Measurements from ENCODE around the gene ASTN2. TPM values are rescaled to one million over a fixed set of nuclear protein-coding genes. Genes with fewer than 3 reads are reported as not detected.

Gene ASTN2
- total RNA-seq, 3 donors from 2014 or later: 1.7 to 1.8 (median 1.7) TPM

- H3K4me3 Mint-ChIP-seq: no peak overlapping the region
Observed at GRCh38 chr9:116550696-116551436, 864.0 kb downstream of the ASTN2 start.

GRCh38 chr9:116549786-116550660 is 864.8 kb downstream of the ASTN2 start:
- H3K9me3 Mint-ChIP-seq: no peaks in the 10 kb centered on the region
- peaks cover 5% of the 10 kb centered on the region for H3K4me1 Mint-ChIP-seq (ENCODE audit: low read depth)
- H3K36me3 Mint-ChIP-seq (ENCODE audit: insufficient read depth): no peaks in the 10 kb centered on the region
- no peak for ATAC-seq
- H3K27me3 Mint-ChIP-seq (ENCODE audit: low read depth): no peaks in the 10 kb centered on the region
- DNase-seq: no peak
- H3K4me3 Mint-ChIP-seq: no peak overlapping the region

More at GRCh38 chr9:116550696-116551436, 864.0 kb downstream of the ASTN2 start:
- Mint-ChIP-seq H3K4me1 (ENCODE audit: low read depth) (peaks cover 5% of the 10 kb centered on the region), H3K27me3 (ENCODE audit: low read depth) (no peaks in the 10 kb centered on the region), H3K9me3 (no peaks in the 10 kb centered on the region), H3K36me3 (ENCODE audit: insufficient read depth) (no peaks in the 10 kb centered on the region)
- DNase-seq (no peak), ATAC-seq (no peak)

- Mint-ChIP-seq H3K9me3 (no peaks in the 10 kb centered on the region), H3K27me3 (ENCODE audit: low read depth) (no peaks in the 10 kb centered on the region), H3K36me3 (ENCODE audit: insufficient read depth) (no peaks in the 10 kb centered on the region), H3K4me3 (no peak overlapping the region), H3K4me1 (ENCODE audit: low read depth) (peaks cover 5% of the 10 kb centered on the region)
- ATAC-seq: no peak
- no peak for DNase-seq
Observed at GRCh38 chr9:116549061-116549664, 865.7 kb downstream of the ASTN2 start.

- Mint-ChIP-seq H3K36me3 (ENCODE audit: insufficient read depth) (no peaks in the 10 kb centered on the region), H3K27me3 (ENCODE audit: low read depth) (no peaks in the 10 kb centered on the region), H3K9me3 (no peaks in the 10 kb centered on the region), H3K4me1 (ENCODE audit: low read depth) (peaks cover 5% of the 10 kb centered on the region), H3K4me3 (no peak overlapping the region)
- no peak for DNase-seq
- ATAC-seq: no peak
Observed at GRCh38 chr9:116547729-116548426, 867.0 kb downstream of the ASTN2 start.

- ATAC-seq (no peak), DNase-seq (no peak)
- Mint-ChIP-seq H3K4me1 (ENCODE audit: low read depth) (peaks cover 5% of the 10 kb centered on the region), H3K9me3 (no peaks in the 10 kb centered on the region), H3K4me3 (no peak overlapping the region), H3K27me3 (ENCODE audit: low read depth) (no peaks in the 10 kb centered on the region), H3K36me3 (ENCODE audit: insufficient read depth) (no peaks in the 10 kb centered on the region)
Observed at GRCh38 chr9:116546711-116547581, 867.9 kb downstream of the ASTN2 start.

GRCh38 chr9:116544896-116545295 is 870.0 kb downstream of the ASTN2 start:
- Mint-ChIP-seq H3K4me1 (ENCODE audit: low read depth) (peaks cover 5% of the 10 kb centered on the region), H3K36me3 (ENCODE audit: insufficient read depth) (peaks cover 3% of the 10 kb centered on the region), H3K9me3 (peaks cover 3% of the 10 kb centered on the region), H3K27me3 (ENCODE audit: low read depth) (no peaks in the 10 kb centered on the region), H3K4me3 (no peak overlapping the region)
- no peak for ATAC-seq
- no peak for DNase-seq

GRCh38 chr9:116543731-116544400 is 871.0 kb downstream of the ASTN2 start:
- no peak overlapping the region for H3K4me3 Mint-ChIP-seq
- no peak for DNase-seq
- no peaks in the 10 kb centered on the region for H3K27me3 Mint-ChIP-seq (ENCODE audit: low read depth)
- peaks cover 6% of the 10 kb centered on the region for H3K36me3 Mint-ChIP-seq (ENCODE audit: insufficient read depth)
- no peak for ATAC-seq
- peaks cover 8% of the 10 kb centered on the region for H3K9me3 Mint-ChIP-seq
- peaks cover 2% of the 10 kb centered on the region for H3K4me1 Mint-ChIP-seq (ENCODE audit: low read depth)

GRCh38 chr9:116541402-116541801 is 873.5 kb downstream of the ASTN2 start:
- Mint-ChIP-seq H3K9me3 (peaks cover 10% of the 10 kb centered on the region), H3K36me3 (ENCODE audit: insufficient read depth) (peaks cover 6% of the 10 kb centered on the region), H3K4me1 (ENCODE audit: low read depth) (no peaks in the 10 kb centered on the region), H3K27me3 (ENCODE audit: low read depth) (no peaks in the 10 kb centered on the region), H3K4me3 (no peak overlapping the region)
- no peak for DNase-seq
- no peak for ATAC-seq

- H3K4me1 Mint-ChIP-seq (ENCODE audit: low read depth): no peaks in the 10 kb centered on the region
- ATAC-seq: no peak
Observed at GRCh38 chr9:116539549-116539948, 875.3 kb downstream of the ASTN2 start.

GRCh38 chr9:116525611-116526010 is 889.2 kb downstream of the ASTN2 start:
- no peak for ATAC-seq
- Mint-ChIP-seq H3K4me1 (ENCODE audit: low read depth) (no peaks in the 10 kb centered on the region), H3K9me3 (peaks cover 33% of the 10 kb centered on the region), H3K4me3 (no peak overlapping the region), H3K36me3 (ENCODE audit: insufficient read depth) (peaks cover 2% of the 10 kb centered on the region), H3K27me3 (ENCODE audit: low read depth) (no peaks in the 10 kb centered on the region)
- no peak for DNase-seq

More at GRCh38 chr9:116539549-116539948, 875.3 kb downstream of the ASTN2 start:
- H3K36me3 Mint-ChIP-seq (ENCODE audit: insufficient read depth): peaks cover 6% of the 10 kb centered on the region
- H3K4me3 Mint-ChIP-seq: no peak overlapping the region
- H3K27me3 Mint-ChIP-seq (ENCODE audit: low read depth): no peaks in the 10 kb centered on the region
- peaks cover 18% of the 10 kb centered on the region for H3K9me3 Mint-ChIP-seq
- no peak for DNase-seq

- Mint-ChIP-seq H3K9me3 (peaks cover 36% of the 10 kb centered on the region), H3K4me3 (no peak overlapping the region), H3K27me3 (ENCODE audit: low read depth) (no peaks in the 10 kb centered on the region), H3K4me1 (ENCODE audit: low read depth) (no peaks in the 10 kb centered on the region), H3K36me3 (ENCODE audit: insufficient read depth) (peaks cover 2% of the 10 kb centered on the region)
- no peak for ATAC-seq
- no peak for DNase-seq
Observed at GRCh38 chr9:116524778-116525470, 889.9 kb downstream of the ASTN2 start.

GRCh38 chr9:116520218-116520617 is 894.6 kb downstream of the ASTN2 start:
- DNase-seq (no peak), ATAC-seq (no peak)
- Mint-ChIP-seq H3K4me1 (ENCODE audit: low read depth) (no peaks in the 10 kb centered on the region), H3K4me3 (no peak overlapping the region), H3K9me3 (peaks cover 37% of the 10 kb centered on the region), H3K36me3 (ENCODE audit: insufficient read depth) (peaks cover 2% of the 10 kb centered on the region), H3K27me3 (ENCODE audit: low read depth) (no peaks in the 10 kb centered on the region)
